GM11168 (cell line): ENCODE data around the gene SPINK4.

Source experiments
- in situ Hi-C: fragments of 300-500 bp; cut with MboI; formaldehyde crosslinking; loops from one replicate; pipeline ENCODE4 v1.12.0; 2022; ENCODE audit warnings: low sequenced_read_pairs; ENCODE audit not compliant: unreplicated experiment

The SPINK4 gene

GRCh38 chr9:33228606-33229005 is 11.4 kb upstream of the SPINK4 start:
- in situ Hi-C loops, result no loop called here

- in situ Hi-C loops, result no loop called here
Observed at GRCh38 chr9:33229359-33230114, 10.4 kb upstream of the SPINK4 start.

GRCh38 chr9:33230756-33231622 is 9.0 kb upstream of the SPINK4 start:
- in situ Hi-C loops, result no loop called here

- in situ Hi-C loops, result no loop called here
Observed at GRCh38 chr9:33231623-33231942, 8.4 kb upstream of the SPINK4 start.

GRCh38 chr9:33232815-33233214 is 7.2 kb upstream of the SPINK4 start:
- in situ Hi-C loops, result no loop called here

GRCh38 chr9:33233626-33234342 is 6.2 kb upstream of the SPINK4 start:
- in situ Hi-C loops, result no loop called here

GRCh38 chr9:33234511-33235467 is 5.2 kb upstream of the SPINK4 start:
- in situ Hi-C loops, result no loop called here

GRCh38 chr9:33236571-33236970 is 3.4 kb upstream of the SPINK4 start:
- in situ Hi-C loops, result no loop called here

GRCh38 chr9:33241298-33241697 is 1.3 kb downstream of the SPINK4 start:
- in situ Hi-C loops, result no loop called here

- in situ Hi-C loops, result no loop called here
Observed at GRCh38 chr9:33242609-33243134, 2.7 kb downstream of the SPINK4 start.

GRCh38 chr9:33244137-33244784 is 4.3 kb downstream of the SPINK4 start:
- in situ Hi-C loops, result no loop called here

GRCh38 chr9:33245341-33245740 is 5.4 kb downstream of the SPINK4 start:
- in situ Hi-C loops, result no loop called here

GRCh38 chr9:33246269-33246860 is 6.4 kb downstream of the SPINK4 start:
- in situ Hi-C loops, result no loop called here

GRCh38 chr9:33248606-33249005 is 8.6 kb downstream of the SPINK4 start:
- in situ Hi-C loops, result no loop called here

- in situ Hi-C loops, result no loop called here
Observed at GRCh38 chr9:33249087-33249658, 9.2 kb downstream of the SPINK4 start.

GRCh38 chr9:33249983-33250382 is 10.0 kb downstream of the SPINK4 start:
- in situ Hi-C loops, result no loop called here

GRCh38 chr9:33250458-33250995 is 10.6 kb downstream of the SPINK4 start:
- in situ Hi-C loops, result no loop called here

- in situ Hi-C loops, result no loop called here
Observed at GRCh38 chr9:33254211-33254610, 14.2 kb downstream of the SPINK4 start.
